ENCODE data around the gene SLC5A6. TPM values are rescaled to one million over a fixed set of nuclear protein-coding genes. Genes with fewer than 3 reads are reported as not detected.

Gene SLC5A6
- total and polyA plus RNA-seq, 2 of the 4 experiments (the other 2 are of a cell fraction): 28.8 to 34.2 TPM

DNA sequence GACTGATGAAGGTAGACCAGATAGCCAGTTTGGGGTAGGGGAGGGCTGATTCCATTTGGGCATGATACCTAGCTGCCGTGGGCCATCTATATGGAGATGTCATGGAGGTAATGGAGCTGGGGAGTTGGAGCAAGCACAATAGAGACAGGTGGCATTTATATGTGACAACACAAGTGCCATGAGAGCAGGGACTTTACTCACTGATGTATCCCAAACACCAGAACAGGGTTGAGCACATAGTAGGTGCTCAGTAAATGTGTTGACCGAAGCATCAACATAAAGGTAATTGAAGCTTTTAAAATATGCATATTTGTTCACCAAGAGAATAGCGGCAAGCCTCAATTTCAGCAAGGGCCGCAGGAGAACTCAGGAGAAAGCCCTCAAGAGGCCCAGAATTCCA lies 35.8 kb upstream of the SLC5A6 start:
- H2AK5ac ChIP-seq (ENCODE audit: low read depth, low read length): no peak overlapping the region
- no peak overlapping the region for H3K9ac ChIP-seq (ENCODE audit: low read depth, low read length)
- H4K20me1 ChIP-seq (ENCODE audit: insufficient read depth, low read length): no peaks in the 10 kb centered on the region
- peaks cover 9% of the 10 kb centered on the region for H3K27me3 ChIP-seq (ENCODE audit: control insufficient read depth, insufficient read depth, low read length)
- H3K4me3 ChIP-seq (ENCODE audit: insufficient read depth, low read depth, low read length): no peak overlapping the region
- no peak overlapping the region for H3K14ac ChIP-seq (replicated peaks; ENCODE audit: low read depth, low read length)
- no peak overlapping the region for H2BK15ac ChIP-seq (ENCODE audit: low read depth, low read length)
- 76% methylated on average over 3 of the region's 4 CpGs; no CpG with 5 or more reads in 1 of the 2 experiments for WGBS, 2 experiments (ENCODE audit: extremely low coverage in 2 of 2, insufficient read length in 1 of 2)
- dilution Hi-C loops (cut with HindIII; ENCODE audit: low sequenced_read_pairs, unreplicated experiment) (no loop called here), in situ Hi-C loops (cut with MboI; ENCODE audit: low sequenced_read_pairs) (no loop called here), intact Hi-C loops (cut with micrococcal nuclease) (no loop called here)
- ATAC-seq (ENCODE audit: low read depth) (no peak), DNase-seq (no peak)
- H3K36me3 ChIP-seq (ENCODE audit: control insufficient read depth, insufficient read depth, low read length): peaks cover 16% of the 10 kb centered on the region
- POLR2A ChIA-PET (ENCODE audit: unreplicated experiment): no interaction called here
- H2AK9ac ChIP-seq (replicated peaks; ENCODE audit: low read depth, low read length, poor library complexity): no peak overlapping the region
- no peak overlapping the region for H3K18ac ChIP-seq (ENCODE audit: low read depth, low read length)
- no peak overlapping the region for H2AFZ ChIP-seq (replicated peaks; ENCODE audit: low read length, poor library complexity)
- no peak overlapping the region for H3K4me2 ChIP-seq (ENCODE audit: low read depth, low read length)
- no peak overlapping the region for H3K56ac ChIP-seq (ENCODE audit: extremely low read depth, insufficient read depth, low read length)
- H3K9me1 ChIP-seq (ENCODE audit: insufficient read depth, low read length): no peaks in the 10 kb centered on the region
- H4K5ac ChIP-seq (ENCODE audit: low read depth, low read length): no peak overlapping the region
- H4K8ac ChIP-seq (ENCODE audit: low read depth in 2 of 2, low read length in 2 of 2): no peak overlapping the region
- H3K79me1 ChIP-seq (ENCODE audit: low read depth in 1 of 2, low read length in 2 of 2): no peaks in the 10 kb centered on the region
- H3K4ac ChIP-seq (ENCODE audit: low read depth, low read length): no peak overlapping the region
- no peaks in the 10 kb centered on the region for H3K9me3 ChIP-seq (ENCODE audit: control insufficient read depth, insufficient read depth, low read length)
- H3K27ac ChIP-seq (ENCODE audit: insufficient read depth, low read length): no peak overlapping the region
- H2BK5ac ChIP-seq (ENCODE audit: low read depth, low read length, poor library complexity, severe bottlenecking): no peak overlapping the region
- CTCF ChIA-PET: interaction anchor here (1.7 kb wide), 1 partner anchor 32 kb away, joined by 5 read pairs; no protein-coding TSS in a partner anchor
- no peak overlapping the region for H2BK20ac ChIP-seq (ENCODE audit: low read depth, low read length)
- H3K23ac ChIP-seq (ENCODE audit: low read depth, low read length): no peak overlapping the region
- TF ChIP-seq POLR2A (IDR thresholded peaks at IDR 0.05; ENCODE audit: low read depth, low read length) (no peak), RAD21 (IDR thresholded peaks at IDR 0.05; ENCODE audit: low read length) (no peak), MAZ (IDR thresholded peaks at IDR 0.05; ENCODE audit: borderline replicate concordance, low read depth, low read length) (no peak), CHD1 (IDR thresholded peaks at IDR 0.05; ENCODE audit: low read depth, low read length) (no peak), SMC3 (IDR thresholded peaks at IDR 0.05; ENCODE audit: low read depth, low read length) (no peak), MAFK (IDR thresholded peaks at IDR 0.05; ENCODE audit: low read depth, low read length) (no peak), USF2 (IDR thresholded peaks at IDR 0.05; ENCODE audit: low read depth, low read length) (no peak), MXI1 (IDR thresholded peaks at IDR 0.05; ENCODE audit: borderline replicate concordance, low read depth, low read length) (no peak), NFE2L2 (IDR thresholded peaks at IDR 0.05; ENCODE audit: low read depth, low read length) (no peak), FOS (IDR thresholded peaks at IDR 0.05; ENCODE audit: low read depth, low read length) (no peak), BHLHE40 (IDR thresholded peaks at IDR 0.05; ENCODE audit: low read depth, low read length) (no peak), CEBPB (IDR thresholded peaks at IDR 0.05; ENCODE audit: low read depth, low read length) (no peak)
- TF ChIP-seq, protein P1, sequence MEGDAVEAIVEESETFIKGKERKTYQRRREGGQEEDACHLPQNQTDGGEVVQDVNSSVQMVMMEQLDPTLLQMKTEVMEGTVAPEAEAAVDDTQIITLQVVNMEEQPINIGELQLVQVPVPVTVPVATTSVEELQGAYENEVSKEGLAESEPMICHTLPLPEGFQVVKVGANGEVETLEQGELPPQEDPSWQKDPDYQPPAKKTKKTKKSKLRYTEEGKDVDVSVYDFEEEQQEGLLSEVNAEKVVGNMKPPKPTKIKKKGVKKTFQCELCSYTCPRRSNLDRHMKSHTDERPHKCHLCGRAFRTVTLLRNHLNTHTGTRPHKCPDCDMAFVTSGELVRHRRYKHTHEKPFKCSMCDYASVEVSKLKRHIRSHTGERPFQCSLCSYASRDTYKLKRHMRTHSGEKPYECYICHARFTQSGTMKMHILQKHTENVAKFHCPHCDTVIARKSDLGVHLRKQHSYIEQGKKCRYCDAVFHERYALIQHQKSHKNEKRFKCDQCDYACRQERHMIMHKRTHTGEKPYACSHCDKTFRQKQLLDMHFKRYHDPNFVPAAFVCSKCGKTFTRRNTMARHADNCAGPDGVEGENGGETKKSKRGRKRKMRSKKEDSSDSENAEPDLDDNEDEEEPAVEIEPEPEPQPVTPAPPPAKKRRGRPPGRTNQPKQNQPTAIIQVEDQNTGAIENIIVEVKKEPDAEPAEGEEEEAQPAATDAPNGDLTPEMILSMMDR (conservative IDR thresholded peaks at IDR 0.05; ENCODE audit: low read depth, low read length): no peak
- TF ChIP-seq, protein P2, sequence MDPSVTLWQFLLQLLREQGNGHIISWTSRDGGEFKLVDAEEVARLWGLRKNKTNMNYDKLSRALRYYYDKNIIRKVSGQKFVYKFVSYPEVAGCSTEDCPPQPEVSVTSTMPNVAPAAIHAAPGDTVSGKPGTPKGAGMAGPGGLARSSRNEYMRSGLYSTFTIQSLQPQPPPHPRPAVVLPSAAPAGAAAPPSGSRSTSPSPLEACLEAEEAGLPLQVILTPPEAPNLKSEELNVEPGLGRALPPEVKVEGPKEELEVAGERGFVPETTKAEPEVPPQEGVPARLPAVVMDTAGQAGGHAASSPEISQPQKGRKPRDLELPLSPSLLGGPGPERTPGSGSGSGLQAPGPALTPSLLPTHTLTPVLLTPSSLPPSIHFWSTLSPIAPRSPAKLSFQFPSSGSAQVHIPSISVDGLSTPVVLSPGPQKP (IDR thresholded peaks at IDR 0.05; ENCODE audit: borderline replicate concordance, low read depth, low read length): no peak
- no peak overlapping the region for H4K91ac ChIP-seq (ENCODE audit: insufficient read depth, low read depth, low read length)
- no peak overlapping the region for H2BK120ac ChIP-seq (ENCODE audit: low read depth, low read length)
- H3K4me1 ChIP-seq (ENCODE audit: control insufficient read depth, insufficient read depth, low read length): no peaks in the 10 kb centered on the region
- no TSS peak for BruUV-seq (replicated peaks)

Measured in IMR-90 (cell line).